SK-N-SH treated with all-trans-retinoic acid at 6 μM for 48 hours (cell line): Measurements from ENCODE around the gene TLL1.

ENCODE experiments used
- ARNTL ChIP-seq: fragments of 450-650 bp; formaldehyde crosslinking; IDR thresholded peaks from 2 replicates; pipeline ENCODE4 v1.5.0; 2020; ENCODE audit warnings: low read depth, mild to moderate bottlenecking, moderate library complexity, borderline replicate concordance
- BACH2 ChIP-seq: fragments of 250-450 bp; sonication (Bioruptor Pico); IDR thresholded peaks from 2 replicates; pipeline ENCODE4 v1.9.0; 2021; ENCODE audit warnings: mild to moderate bottlenecking, borderline replicate concordance
- CREB5 ChIP-seq: fragments of 250-450 bp; sonication (Bioruptor Pico); IDR thresholded peaks from 2 replicates; pipeline ENCODE4 v1.5.1; 2020; ENCODE audit warnings: low read depth, mild to moderate bottlenecking, moderate library complexity
- GLIS3 ChIP-seq: fragments of 250-450 bp; sonication (Bioruptor Pico); IDR thresholded peaks from 2 replicates; pipeline ENCODE4 v1.5.0; 2020; ENCODE audit warnings: mild to moderate bottlenecking, moderate library complexity
- PATZ1 ChIP-seq: fragments of 250-450 bp; sonication (Bioruptor Pico); IDR thresholded peaks from 2 replicates; pipeline ENCODE4 v1.8.0; 2020; ENCODE audit warnings: mild to moderate bottlenecking, moderate library complexity, borderline replicate concordance
- POU6F1 ChIP-seq: fragments of 250-450 bp; sonication (Bioruptor Pico); IDR thresholded peaks from 2 replicates; pipeline ENCODE4 v1.8.0; 2021; ENCODE audit warnings: low read depth, mild to moderate bottlenecking, moderate library complexity, borderline replicate concordance
- RARB ChIP-seq: fragments of 250-450 bp; sonication (Bioruptor Pico); IDR thresholded peaks from 2 replicates; pipeline ENCODE4 v1.8.0; 2021; ENCODE audit warnings: mild to moderate bottlenecking, moderate library complexity
- TCF4 ChIP-seq: fragments of 250-450 bp; sonication (Bioruptor Pico); IDR thresholded peaks from 2 replicates; pipeline ENCODE4 v1.8.0; 2021; ENCODE audit warnings: mild to moderate bottlenecking, moderate library complexity, borderline replicate concordance
- ZFP3 ChIP-seq: fragments of 250-450 bp; sonication (Bioruptor Pico); IDR thresholded peaks from 2 replicates; pipeline ENCODE4 v1.5.0; 2020; ENCODE audit warnings: mild to moderate bottlenecking, moderate library complexity
- ZFP30 ChIP-seq: fragments of 450-650 bp; formaldehyde crosslinking; IDR thresholded peaks from 2 replicates; pipeline ENCODE4 v1.5.0; 2022; ENCODE audit warnings: mild to moderate bottlenecking, moderate library complexity

GRCh38 chr4:166078955-166079354 lies 205.9 kb downstream of the TLL1 start:
- TF ChIP-seq POU6F1 (CRISPR knock-in tag) (no peak), PATZ1 (CRISPR knock-in tag) (no peak), CREB5 (CRISPR knock-in tag) (no peak), ZFP3 (no peak), RARB (no peak), BACH2 (CRISPR knock-in tag) (no peak), ARNTL (no peak), ZFP30 (CRISPR knock-in tag) (no peak), GLIS3 (CRISPR knock-in tag) (no peak), TCF4 (CRISPR knock-in tag) (no peak)
